HG03095 (cell line): Measurements from ENCODE around the gene CST4.
"Not testable (repeated sequence)": the region's sequence is repeated elsewhere in the genome, so short reads cannot be mapped to it uniquely, and the experiment has no call there.

Experiments
- ATAC-seq: cut with Tn5 transposase; IDR thresholded peaks from one replicate; pipeline ENCODE4 v1.9.1; 2021; ENCODE audit warnings: moderate library complexity; ENCODE audit not compliant: unreplicated experiment

Gene CST4

GRCh38 chr20:23644164-23644563, 44.7 kb downstream of the CST4 start:
- ATAC-seq = no peak

- no peak for ATAC-seq
Observed at GRCh38 chr20:23643659-23644058, 45.2 kb downstream of the CST4 start.

GRCh38 chr20:23641936-23642751, 46.7 kb downstream of the CST4 start:
- ATAC-seq = no peak

GRCh38 chr20:23640671-23641667, 47.9 kb downstream of the CST4 start:
- no peak for ATAC-seq

- no peak for ATAC-seq
Observed at GRCh38 chr20:23640018-23640601, 48.7 kb downstream of the CST4 start.

GRCh38 chr20:23639490-23639958, 49.3 kb downstream of the CST4 start:
- ATAC-seq = no peak

GRCh38 chr20:23638309-23638708, 50.5 kb downstream of the CST4 start:
- ATAC-seq = no peak

GRCh38 chr20:23637282-23638221, 51.3 kb downstream of the CST4 start, which contains the start of gene CST3:
CST3 (minus strand) TSS chr20:23637955; CDS start chr20:23637862, 93 bp downstream.
- ATAC-seq = peak; percentile 49

- no peak for ATAC-seq
Observed at GRCh38 chr20:23636908-23637281, 51.9 kb downstream of the CST4 start.

GRCh38 chr20:23636182-23636907, 52.5 kb downstream of the CST4 start:
- ATAC-seq = no peak

- not testable (repeated sequence) for ATAC-seq
Observed at GRCh38 chr20:23635768-23636090, 53.1 kb downstream of the CST4 start.
